Activated CD8-positive, alpha-beta memory T cell treated with anti-CD3 and anti-CD28 coated beads, Interleukin-2, amount 50 U/mL, for 4 hours (primary cell): ENCODE measurements around the gene ADAM8.
"Not testable (repeated sequence)": the region's sequence is repeated elsewhere in the genome, so short reads cannot be mapped to it uniquely, and the experiment has no call there.

Experiments
- DNase-seq: peaks from one replicate; pipeline ENCODE4 v3.0.0-alpha.2; 2020

The ADAM8 gene

DNA sequence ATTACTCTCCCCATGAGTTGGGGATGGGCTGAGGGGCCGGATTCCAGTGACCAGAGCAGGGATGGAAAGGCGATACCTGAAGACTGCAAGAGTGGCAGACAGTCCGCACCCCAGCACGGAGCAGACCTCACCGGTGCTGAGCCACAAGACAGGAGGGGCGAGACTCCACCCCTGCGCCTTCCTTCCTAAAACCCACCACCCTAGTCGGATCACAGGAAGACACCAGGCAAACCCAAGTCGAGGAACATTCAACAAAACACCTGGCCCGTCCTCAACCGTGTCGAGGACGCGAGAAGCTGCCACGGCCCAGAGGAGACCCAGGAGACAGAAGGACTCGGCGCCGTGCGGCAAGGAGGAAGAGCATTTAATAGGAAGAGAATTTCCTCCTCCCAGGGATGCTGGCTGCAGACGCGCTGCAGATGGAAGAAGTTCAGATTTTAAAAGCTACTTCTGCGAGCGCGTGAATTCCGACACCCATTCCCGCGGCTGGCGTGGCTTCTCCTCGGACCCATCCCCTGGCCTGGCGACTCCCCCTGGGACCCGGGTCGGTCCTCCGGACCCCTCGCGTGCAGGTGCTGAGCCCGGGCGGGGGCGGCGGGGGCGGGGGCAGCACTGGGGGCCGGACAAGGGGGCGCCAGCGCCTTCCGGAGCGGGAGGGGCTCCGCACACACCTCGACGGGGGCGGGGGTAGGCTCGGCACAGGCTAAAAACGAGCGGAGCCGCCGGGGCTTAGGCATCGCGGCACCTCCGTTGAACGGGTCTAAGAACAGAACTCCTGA is 47.2 kb downstream of the ADAM8 start:
- DNase-seq, result no peak

DNA sequence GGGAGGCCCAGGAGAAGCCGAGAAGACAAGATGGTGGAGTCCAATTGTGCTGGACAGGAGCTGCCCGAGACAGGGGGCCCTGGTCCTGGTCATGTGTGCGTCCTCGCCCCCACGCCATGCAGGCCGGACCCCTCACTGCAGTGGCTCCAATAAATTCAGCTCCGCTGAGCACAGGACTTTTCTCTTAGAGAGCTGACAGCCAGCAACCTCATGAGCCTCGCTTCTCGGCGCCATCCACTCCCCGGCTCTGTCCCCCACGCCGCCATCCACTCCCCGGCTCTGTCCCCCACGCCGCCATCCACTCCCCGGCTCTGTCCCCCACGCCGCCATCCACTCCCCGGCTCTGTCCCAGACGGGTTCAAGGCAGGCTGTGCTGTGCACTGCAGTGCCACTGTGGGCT is 49.4 kb downstream of the ADAM8 start:
- DNase-seq, result no peak

DNA sequence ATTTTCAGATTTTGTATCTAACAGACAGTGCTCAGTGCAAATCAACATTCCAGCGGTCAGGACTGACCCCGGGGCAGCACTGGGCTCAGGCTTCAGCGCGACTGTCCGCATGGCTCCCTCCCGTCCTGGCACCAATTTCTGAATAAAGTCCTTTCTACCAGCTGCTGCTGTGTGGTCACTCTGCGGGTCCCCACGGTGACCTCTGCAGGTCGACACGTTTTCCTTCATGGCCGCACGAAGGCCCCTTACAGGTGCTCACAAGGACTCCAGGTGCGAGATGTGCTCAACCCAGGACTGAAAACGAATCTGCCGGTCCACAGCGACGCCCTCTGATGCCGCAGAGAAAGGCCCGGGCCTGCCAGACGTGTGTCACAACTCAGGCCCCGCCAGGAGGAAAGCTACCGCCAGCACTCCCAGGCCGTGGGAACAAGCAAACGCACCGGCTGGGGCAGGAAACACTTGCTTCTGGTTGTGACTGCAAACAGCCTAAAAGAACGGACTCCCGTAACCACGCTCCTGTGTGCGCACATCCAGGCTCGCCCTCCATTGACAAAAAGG is 50.3 kb downstream of the ADAM8 start:
- DNase-seq, result no peak

DNA sequence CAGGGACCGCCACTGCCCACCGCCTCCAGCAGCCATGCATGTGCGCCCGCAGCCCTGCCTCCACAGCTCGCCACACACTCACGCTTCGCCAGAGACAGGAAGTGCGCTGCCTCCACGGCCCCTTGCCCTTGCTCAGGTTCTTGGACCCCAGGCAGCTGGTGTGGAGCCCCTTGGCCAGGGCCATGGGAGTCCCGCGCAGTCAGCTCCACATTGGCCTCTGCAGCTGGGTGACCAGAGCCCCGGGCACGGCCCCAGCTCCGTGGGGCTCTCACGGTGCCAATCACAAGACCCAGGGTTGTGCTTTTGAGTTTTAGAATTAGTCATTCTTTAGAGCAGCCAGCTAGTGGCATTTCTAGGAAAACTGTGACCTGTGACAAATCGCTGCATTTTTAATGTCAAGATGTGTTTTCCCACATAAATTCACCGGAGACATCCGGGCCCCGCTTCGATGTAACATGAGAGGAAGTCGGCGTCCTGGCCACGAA is 50.9 kb downstream of the ADAM8 start:
- DNase-seq, result no peak

DNA sequence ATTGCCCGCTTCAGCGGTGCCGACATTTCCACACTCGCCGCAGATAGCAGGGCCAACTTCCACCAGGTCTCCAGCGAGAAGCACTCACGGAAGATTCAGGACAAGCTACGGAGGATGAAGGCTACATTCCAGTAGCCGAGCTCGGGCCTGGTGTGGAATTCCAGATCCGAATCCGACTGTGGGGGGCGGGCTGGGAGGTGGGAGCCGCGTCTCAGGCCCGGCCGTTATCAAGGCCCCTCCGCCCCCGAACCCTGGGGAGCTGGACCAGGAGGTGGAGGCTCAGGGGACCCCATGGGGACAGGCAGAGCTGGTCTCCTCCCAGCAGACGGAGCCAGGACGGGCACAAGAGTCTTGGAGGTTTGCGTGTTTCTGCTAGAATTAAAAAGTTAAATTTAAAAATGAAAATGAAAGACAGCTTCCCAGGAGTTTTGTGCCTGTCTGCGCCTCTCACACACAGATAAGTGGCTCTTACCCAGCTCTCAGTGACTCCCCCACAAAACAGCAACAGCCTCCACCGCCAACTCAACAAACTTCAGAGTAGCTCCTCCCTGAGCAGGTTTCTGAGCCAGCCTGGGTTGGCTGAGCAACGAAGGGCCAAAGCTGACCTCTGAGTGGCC is 51.8 kb downstream of the ADAM8 start:
- DNase-seq, result no peak

DNA sequence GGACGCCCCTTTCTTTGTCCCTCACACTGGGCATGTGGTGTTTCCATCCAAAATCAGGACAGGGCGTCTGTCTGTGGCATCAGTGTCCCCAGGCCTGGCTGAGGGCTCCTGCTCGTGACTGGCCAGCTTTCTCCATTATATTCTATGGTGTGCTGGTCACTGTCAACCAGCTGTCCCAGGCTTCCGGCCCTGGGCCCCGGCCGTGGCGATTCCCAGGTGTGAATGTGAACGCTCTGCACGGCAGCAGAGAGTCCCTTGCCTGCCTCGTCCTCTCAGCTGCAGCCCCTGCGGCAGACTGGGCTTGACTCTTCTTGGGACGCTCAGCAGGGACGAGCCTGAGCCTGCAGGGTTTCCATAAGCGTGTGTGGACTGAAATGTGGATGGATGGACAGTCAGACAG is 52.6 kb downstream of the ADAM8 start:
- DNase-seq, result no peak

DNA sequence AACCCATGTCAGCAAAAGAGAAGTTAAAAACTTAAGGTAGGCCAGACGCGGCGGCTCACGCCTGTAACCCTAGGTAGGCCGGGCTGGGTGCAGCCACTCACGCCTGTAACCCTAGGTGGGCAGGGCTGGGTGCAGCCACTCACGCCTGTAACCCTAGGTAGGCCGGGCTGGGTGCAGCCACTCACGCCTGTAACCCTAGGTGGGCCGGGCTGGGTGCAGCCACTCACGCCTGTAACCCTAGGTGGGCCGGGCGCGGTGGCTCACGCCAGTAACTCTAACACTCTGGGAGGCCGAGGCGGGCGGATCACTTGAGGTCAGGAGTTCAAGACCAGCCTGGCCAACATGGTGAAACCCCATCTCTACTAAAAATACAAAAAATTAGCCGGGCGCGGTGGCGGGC is 54.9 kb downstream of the ADAM8 start:
- DNase-seq, result not testable (repeated sequence)

DNA sequence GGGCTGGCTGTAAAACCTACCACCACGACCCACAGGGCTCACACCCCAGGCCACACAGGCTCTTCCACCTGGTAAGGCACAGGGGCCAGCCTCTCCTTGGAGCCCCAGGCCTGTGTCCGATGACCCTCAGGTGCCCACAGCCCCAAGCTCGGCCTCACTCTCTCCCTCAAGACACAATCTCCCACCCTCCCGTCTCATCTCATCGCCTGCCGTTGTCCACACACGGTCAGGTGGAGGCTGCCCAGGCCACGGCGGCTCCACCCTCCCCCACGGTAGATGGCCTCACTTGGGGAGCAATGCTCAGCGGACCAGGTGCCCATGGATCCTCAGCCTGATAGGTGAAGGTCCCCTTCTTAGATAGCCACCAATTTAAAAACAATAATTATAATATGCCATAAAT is 55.3 kb downstream of the ADAM8 start:
- no peak for DNase-seq

DNA sequence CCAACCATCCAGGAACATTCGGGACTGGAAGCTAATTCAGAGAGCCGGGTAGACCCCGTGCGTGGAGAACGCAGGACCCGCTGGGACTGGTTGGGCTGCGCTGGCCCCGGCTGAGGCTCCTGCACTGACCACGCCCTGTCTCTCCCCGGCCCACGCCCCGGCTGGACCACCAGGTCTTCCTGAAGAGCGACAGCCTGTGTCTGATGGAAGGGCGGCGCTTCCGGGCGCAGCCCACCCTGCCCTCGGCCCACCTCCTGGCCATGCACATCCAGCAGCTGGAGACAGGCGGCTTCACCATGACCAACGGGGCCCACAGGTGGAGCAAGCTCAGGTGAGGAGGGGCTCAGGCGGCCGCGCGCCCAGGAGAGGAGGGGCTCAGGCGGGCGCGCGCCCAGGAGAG is 56.9 kb downstream of the ADAM8 start:
- no peak for DNase-seq

DNA sequence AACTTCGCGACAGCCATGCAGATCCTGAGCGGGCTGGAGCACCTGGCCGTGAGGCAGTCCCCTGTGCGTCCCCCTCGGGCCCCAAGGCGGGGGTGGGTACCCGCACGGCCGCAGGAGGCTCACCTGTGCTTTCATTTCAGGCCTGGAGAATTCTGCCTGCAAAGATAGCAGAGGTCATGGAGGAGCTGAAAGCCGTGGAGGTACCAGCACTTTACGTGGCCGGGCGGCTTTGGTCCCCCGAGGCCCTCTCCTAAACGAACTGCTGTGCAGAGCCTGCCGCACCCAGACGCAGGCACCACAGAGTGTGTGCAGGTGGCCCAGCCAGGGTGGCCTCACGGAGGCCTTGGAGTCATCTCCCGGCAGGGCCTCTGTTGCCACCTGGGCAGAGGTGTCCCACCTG is 57.8 kb downstream of the ADAM8 start:
- DNase-seq, result no peak

DNA sequence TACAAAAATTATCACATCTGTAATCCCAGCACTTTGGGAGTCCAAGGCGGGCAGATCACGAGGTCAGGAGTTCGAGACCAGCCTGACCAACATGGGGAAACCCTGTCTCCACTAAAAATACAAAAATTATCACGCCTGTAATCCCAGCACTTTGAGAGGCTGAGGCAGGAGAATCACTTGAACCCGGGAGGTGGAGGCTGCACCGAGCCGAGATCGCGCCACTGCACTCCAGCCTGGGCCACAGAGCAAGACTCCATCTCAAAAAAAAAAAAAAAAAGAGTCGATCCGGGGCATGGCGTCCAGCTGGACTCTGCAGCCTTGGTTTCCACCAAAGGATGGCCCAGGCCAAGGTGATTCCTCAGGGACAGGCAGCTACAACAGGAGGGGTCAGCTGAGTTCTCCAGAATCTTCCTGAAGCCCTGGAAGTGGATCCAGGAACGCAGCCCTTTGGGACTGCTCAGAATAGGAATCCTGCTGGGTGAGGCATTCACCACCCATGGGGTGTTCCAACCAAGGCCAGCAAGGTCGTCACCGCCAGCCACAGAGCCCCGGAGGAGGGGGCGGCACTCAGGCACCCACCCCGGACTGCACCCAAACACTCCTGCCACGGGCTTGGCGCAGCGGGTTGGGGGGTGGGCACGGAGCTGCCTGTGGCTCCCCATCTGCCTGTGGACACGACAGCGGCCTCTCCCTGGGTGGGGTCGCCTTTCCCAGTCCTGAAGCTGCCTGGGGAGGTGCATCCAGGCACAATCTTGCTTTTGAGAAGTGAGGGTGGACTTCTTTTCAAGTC is 58.7 kb downstream of the ADAM8 start:
- no peak for DNase-seq

DNA sequence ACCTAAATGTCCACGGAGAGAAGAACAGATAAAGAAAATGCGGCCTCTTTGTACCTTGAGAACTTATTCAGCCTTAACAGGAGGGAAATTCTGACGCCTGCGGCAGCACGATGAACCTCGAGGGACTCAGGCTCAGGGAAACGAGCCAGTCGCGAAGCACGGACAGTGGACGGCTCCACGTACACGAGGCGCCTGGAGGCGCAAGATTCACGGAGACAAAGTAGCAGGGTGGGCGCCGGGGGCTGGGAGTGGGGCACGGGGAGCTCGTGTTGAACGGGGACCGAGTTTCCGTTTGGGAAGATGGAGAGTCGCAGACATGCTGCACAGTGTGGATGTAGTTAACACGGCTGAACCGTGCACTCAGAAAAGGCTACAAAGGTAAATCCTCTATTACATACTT is 59.9 kb downstream of the ADAM8 start:
- no peak for DNase-seq

DNA sequence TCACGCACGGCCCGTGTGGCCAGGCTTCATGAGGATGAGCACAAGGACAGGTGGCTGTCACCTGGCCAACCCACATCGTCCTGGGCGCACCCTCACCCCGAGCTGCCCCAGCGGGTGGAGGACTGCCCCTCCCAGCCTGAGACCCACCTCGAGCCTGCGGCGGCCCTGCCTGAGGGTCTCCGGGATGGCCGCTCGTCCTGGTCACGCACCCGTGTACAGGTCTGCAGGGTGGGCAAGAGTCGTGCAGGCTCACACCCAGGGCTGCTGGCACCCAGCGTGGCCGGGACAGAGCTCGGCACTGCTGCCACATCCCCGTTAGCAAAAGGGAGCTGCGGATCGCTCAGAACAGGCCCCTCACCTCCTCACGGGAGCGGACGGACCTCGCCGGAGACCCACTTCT is 61.1 kb downstream of the ADAM8 start:
- no peak for DNase-seq

DNA sequence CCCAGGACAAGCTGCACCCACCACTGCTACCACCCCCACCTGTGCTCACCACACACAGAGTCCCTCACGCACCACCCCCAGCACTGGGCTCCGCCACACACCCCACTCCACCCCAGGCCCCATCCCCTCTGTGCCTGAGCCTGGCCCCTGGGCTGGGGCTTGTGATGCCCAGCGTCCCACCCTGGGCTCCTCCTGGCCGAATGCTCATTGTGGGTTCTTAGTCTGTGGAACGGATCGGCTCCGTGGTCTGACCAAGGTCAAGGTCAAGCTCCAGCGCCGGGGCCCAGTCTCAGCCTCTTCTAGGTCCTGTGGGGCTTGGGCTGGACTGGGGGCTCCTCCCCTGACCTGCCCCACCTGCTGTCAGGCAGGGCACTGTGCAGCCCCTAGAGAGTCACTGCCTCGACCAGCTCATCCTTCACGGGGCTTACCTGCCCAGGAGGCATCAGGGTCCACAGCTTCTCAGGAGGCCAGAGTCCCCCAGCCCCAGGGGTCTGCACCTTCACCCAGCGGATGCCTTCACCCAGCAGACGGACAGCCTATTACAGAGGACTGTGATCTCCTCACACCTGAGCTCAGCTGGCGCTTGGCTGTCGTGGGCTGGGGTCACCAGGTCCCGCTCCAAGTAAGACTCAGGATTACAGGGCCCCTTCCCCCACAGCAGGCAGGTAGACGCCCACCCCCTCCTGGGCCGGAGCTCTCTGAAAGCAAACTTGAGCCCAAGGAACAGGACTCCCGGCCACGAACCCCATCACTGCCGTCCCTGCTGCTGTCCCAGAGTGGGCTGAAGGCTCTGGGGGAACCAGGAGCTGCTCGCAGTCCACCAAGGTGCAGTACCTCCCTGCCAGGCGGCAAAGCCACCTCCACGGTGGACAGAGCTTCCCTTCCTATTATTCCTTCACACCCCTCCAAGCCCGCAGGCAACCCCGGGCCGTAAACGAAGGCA is 61.9 kb downstream of the ADAM8 start:
- no peak for DNase-seq

DNA sequence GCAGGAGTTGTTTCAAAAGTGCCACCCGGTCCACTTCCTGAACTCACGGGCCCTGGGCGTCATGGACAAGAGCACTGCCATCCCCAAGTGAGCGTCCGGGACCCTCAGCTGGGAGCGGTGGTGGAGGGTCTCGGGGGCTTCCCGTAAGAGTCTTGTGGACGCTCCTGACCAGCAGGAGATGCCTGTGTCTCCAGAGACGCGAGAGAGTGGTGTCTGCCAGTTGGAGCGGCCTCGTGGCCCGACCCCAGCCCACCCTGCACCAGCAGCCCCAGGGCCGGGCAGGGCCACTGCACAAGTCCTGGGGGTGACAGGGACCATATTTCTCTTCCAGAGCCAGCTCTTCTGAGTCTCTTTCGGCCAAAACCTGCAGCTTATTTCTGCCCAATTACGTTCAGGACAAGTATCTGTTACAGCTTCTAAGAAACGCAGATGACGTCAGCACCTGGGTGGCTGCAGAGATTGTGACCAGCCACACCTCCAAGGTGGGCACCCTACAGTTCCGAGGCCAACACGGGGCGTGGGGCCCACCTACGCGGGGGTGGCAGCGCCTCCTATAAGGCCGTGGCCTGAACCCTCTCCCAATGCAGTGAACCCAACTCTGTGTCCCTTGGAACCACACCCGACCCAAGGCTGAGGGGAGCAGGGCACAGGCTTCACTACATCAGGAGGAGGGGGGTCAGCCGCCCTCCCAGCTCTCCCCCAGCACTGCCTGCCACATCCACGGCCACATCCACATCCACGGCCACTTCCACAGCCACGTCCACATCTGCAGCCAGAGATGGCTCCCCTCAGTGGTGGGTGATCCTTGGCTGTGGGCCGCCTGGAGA is 62.8 kb downstream of the ADAM8 start:
- no peak for DNase-seq

DNA sequence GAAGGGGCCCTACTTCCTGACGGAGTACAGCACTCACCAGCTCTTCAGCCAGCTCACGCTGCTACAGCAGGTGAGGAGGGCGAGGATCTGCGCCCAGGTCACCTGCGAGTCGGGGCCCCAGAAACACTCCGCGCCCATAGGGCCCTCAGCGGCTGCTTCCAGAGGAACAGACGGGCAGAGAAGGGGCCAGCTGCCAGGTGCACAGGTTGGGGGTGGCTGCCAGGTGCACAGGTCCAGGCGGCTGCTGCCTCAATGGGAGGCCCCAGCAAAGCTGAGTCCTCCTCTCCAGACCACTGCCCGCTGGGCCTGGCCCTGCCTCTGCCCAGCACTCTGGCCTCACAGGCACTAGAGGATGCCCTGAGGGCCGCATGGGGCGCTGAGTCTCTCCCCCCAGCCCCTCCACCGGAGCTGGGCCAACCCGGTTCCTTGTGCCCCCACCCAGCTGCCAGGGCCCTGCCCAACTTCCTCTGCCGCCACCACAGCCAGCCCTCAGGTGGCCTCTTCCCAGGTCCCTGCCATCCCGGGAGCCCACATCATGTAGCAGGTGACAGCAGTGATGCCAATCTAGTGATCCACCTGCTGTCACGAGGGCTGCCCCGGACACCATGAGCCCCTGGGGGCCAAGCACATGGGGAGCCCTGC is 63.7 kb downstream of the ADAM8 start:
- DNase-seq, result no peak
